WTC11 (cell line): ENCODE measurements around the gene BICDL2. TPM values are rescaled to one million over a fixed set of nuclear protein-coding genes. Genes with fewer than 3 reads are reported as not detected.

Experiments
- ATF2 ChIP-seq: sonication (generic); formaldehyde crosslinking; IDR thresholded peaks from 2 replicates; pipeline ENCODE4 v1.8.1; 2022; ENCODE audit warnings: low read depth, missing genetic modification reagents, borderline replicate concordance
- CBFB ChIP-seq: sonication (generic); formaldehyde crosslinking; IDR thresholded peaks from 2 replicates; pipeline ENCODE4 v1.8.1; 2022; ENCODE audit warnings: mild to moderate bottlenecking, low read depth, missing genetic modification reagents
- CREB1 ChIP-seq: sonication (generic); formaldehyde crosslinking; IDR thresholded peaks from 2 replicates; pipeline ENCODE4 v1.8.0; 2023; ENCODE audit warnings: mild to moderate bottlenecking, missing genetic modification reagents
- ERG ChIP-seq: fragments of 250-450 bp; sonication (Bioruptor Pico); IDR thresholded peaks from 2 replicates; pipeline ENCODE4 v1.8.0; 2021; ENCODE audit warnings: mild to moderate bottlenecking
- ESRRA ChIP-seq: sonication (generic); formaldehyde crosslinking; IDR thresholded peaks from 2 replicates; pipeline ENCODE4 v1.8.1; 2022; ENCODE audit warnings: mild to moderate bottlenecking, missing genetic modification reagents, borderline replicate concordance
- ETV6 ChIP-seq: sonication (generic); formaldehyde crosslinking; IDR thresholded peaks from 2 replicates; pipeline ENCODE4 v1.8.1; 2022; ENCODE audit warnings: mild to moderate bottlenecking, missing genetic modification reagents
- FOXK1 ChIP-seq: sonication (generic); formaldehyde crosslinking; IDR thresholded peaks from 2 replicates; pipeline ENCODE4 v1.8.0; 2022; ENCODE audit warnings: mild to moderate bottlenecking, moderate library complexity, missing genetic modification reagents
- GTF2I ChIP-seq: fragments of 250-450 bp; sonication (Bioruptor Pico); conservative IDR thresholded peaks from 2 replicates; pipeline ENCODE4 v1.4.0; 2021; ENCODE audit warnings: mild to moderate bottlenecking
- IRF1 ChIP-seq: sonication (generic); formaldehyde crosslinking; IDR thresholded peaks from 2 replicates; pipeline ENCODE4 v1.8.0; 2023; ENCODE audit warnings: missing genetic modification reagents
- JAZF1 ChIP-seq: fragments of 250-450 bp; sonication (Bioruptor Pico); IDR thresholded peaks from 2 replicates; pipeline ENCODE4 v1.9.0; 2021; ENCODE audit warnings: moderate library complexity, mild to moderate bottlenecking, inconsistent platforms
- NFYB ChIP-seq: sonication (generic); formaldehyde crosslinking; conservative IDR thresholded peaks from 2 replicates; pipeline ENCODE4 v1.8.0; 2022; ENCODE audit warnings: low read depth, missing genetic modification reagents
- NR3C1 ChIP-seq: sonication (generic); formaldehyde crosslinking; conservative IDR thresholded peaks from 2 replicates; pipeline ENCODE4 v1.8.1; 2023; ENCODE audit warnings: low read depth, mild to moderate bottlenecking, missing genetic modification reagents
- OVOL2 ChIP-seq: fragments of 250-450 bp; sonication (Bioruptor Pico); IDR thresholded peaks from 2 replicates; pipeline ENCODE4 v1.9.0; 2021; ENCODE audit warnings: mild to moderate bottlenecking, borderline replicate concordance
- PRRX2 ChIP-seq: fragments of 250-450 bp; sonication (Bioruptor Pico); IDR thresholded peaks from 2 replicates; pipeline ENCODE4 v1.8.0; 2021; ENCODE audit warnings: mild to moderate bottlenecking
- SMAD4 ChIP-seq: sonication (generic); formaldehyde crosslinking; IDR thresholded peaks from 2 replicates; pipeline ENCODE4 v1.8.0; 2022; ENCODE audit warnings: mild to moderate bottlenecking, missing genetic modification reagents
- SP1 ChIP-seq: sonication (generic); formaldehyde crosslinking; conservative IDR thresholded peaks from 2 replicates; pipeline ENCODE4 v1.8.1; 2022; ENCODE audit warnings: missing genetic modification reagents
- TEAD1 ChIP-seq: sonication (generic); formaldehyde crosslinking; IDR thresholded peaks from 2 replicates; pipeline ENCODE4 v1.8.0; 2022; ENCODE audit warnings: mild to moderate bottlenecking, missing genetic modification reagents
- TP53 ChIP-seq: sonication (generic); formaldehyde crosslinking; IDR thresholded peaks from 2 replicates; pipeline ENCODE4 v1.8.1; 2023; ENCODE audit warnings: mild to moderate bottlenecking, missing genetic modification reagents
- ZNF121 ChIP-seq: sonication (generic); formaldehyde crosslinking; IDR thresholded peaks from 2 replicates; pipeline ENCODE4 v1.8.0; 2023; ENCODE audit warnings: missing genetic modification reagents
- ZNF138 ChIP-seq: sonication (generic); formaldehyde crosslinking; conservative IDR thresholded peaks from 2 replicates; pipeline ENCODE4 v1.8.1; 2022; ENCODE audit warnings: mild to moderate bottlenecking, moderate library complexity, missing genetic modification reagents
- total RNA-seq: library from RNA; stranded (reverse); gene quantifications from 3 replicates; pipeline ENCODE4 v1.2.3, GENCODE V29; 2021
- TF ChIP-seq, protein P1 (sequence below): sonication (generic); formaldehyde crosslinking; IDR thresholded peaks from 2 replicates; pipeline ENCODE4 v1.8.1; 2023; ENCODE audit warnings: mild to moderate bottlenecking, missing genetic modification reagents
- TF ChIP-seq, protein P2 (sequence below): sonication (generic); formaldehyde crosslinking; IDR thresholded peaks from 2 replicates; pipeline ENCODE4 v1.8.0; 2023; ENCODE audit warnings: missing genetic modification reagents, mild to moderate bottlenecking, borderline replicate concordance
- TF ChIP-seq, protein P3 (sequence below): sonication (generic); formaldehyde crosslinking; IDR thresholded peaks from 2 replicates; pipeline ENCODE4 v1.8.1; 2023; ENCODE audit warnings: mild to moderate bottlenecking, moderate library complexity, missing genetic modification reagents
- TF ChIP-seq, protein P4 (sequence below): sonication (generic); formaldehyde crosslinking; IDR thresholded peaks from 2 replicates; pipeline ENCODE4 v1.8.0; 2022; ENCODE audit warnings: mild to moderate bottlenecking, missing genetic modification reagents
- TF ChIP-seq, protein P5 (sequence below): sonication (generic); formaldehyde crosslinking; IDR thresholded peaks from 2 replicates; pipeline ENCODE4 v1.8.1; 2023; ENCODE audit warnings: mild to moderate bottlenecking, missing genetic modification reagents, moderate library complexity

BICDL2 gene
- total RNA-seq, 1 experiment from 2014 or later = 28.2 TPM

DNA sequence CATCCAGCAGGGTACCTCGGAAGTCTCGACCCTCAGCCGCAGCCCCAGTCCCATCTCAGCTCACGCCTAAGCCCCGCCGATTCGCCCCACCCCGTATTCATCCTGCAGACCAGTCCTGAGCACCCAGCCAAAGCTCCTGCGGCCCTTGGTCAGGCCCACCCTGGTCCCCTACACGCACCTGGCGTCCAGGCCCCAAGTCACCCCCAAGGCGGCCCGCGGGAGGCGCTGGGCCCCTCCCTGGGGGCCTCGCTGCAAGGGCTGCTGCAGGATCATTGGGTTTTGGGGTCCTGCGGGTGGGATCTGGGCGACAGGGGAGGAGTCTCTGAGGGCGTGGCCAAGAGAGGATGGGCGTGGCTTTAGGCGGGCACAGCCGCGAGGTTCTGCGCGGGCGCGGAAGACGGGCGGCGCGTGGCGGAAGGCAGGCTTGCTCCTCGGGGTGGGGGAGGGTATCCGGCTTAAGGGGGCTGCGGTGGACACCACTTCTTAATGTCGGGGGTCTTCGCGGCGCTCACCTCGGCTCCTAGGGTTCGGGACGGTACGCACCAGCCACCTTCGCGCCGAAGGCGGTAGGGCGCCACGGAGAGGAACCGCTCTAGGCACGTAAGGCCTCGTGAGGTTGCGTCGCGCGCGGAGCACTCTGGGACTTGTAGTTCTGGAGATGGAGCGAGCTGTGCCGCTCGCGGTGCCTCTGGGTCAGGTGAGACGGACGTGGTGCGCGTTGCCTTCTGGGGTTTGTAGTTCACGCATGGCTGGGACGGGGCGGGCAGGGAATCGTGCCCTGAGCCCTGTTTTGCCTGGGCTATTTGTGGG lies 12.9 kb downstream of the BICDL2 start, which contains the start of the genes HCFC1R1 and THOC6 (continued):
- TF ChIP-seq ATF2 (no peak), ZNF121 (CRISPR knock-in tag) (no peak), OVOL2 (no peak), FOXK1 (CRISPR knock-in tag) (peak; percentile 39; the same call in 1 of the 2 replicates), ERG (CRISPR knock-in tag) (peak; percentile 80; the same call in 1 of the 2 replicates), ESRRA (no peak), JAZF1 (CRISPR knock-in tag) (no peak), SMAD4 (CRISPR knock-in tag) (no peak), ETV6 (CRISPR knock-in tag) (no peak), NR3C1 (CRISPR knock-in tag) (no peak), PRRX2 (peak; percentile 81), TEAD1 (CRISPR knock-in tag) (peak; percentile 44; the same call in 1 of the 2 replicates), NFYB (no peak), GTF2I (CRISPR knock-in tag) (no peak), TP53 (no peak), ZNF138 (CRISPR knock-in tag) (no peak), IRF1 (CRISPR knock-in tag) (0 out of 2 replicates have a peak, but pooled peaks have one; percentile 20), CBFB (CRISPR knock-in tag) (no peak), CREB1 (CRISPR knock-in tag) (no peak; the same call in 1 of the 2 replicates), SP1 (CRISPR knock-in tag) (peak; percentile 92)
- TF ChIP-seq, protein P1, sequence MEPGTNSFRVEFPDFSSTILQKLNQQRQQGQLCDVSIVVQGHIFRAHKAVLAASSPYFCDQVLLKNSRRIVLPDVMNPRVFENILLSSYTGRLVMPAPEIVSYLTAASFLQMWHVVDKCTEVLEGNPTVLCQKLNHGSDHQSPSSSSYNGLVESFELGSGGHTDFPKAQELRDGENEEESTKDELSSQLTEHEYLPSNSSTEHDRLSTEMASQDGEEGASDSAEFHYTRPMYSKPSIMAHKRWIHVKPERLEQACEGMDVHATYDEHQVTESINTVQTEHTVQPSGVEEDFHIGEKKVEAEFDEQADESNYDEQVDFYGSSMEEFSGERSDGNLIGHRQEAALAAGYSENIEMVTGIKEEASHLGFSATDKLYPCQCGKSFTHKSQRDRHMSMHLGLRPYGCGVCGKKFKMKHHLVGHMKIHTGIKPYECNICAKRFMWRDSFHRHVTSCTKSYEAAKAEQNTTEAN (CRISPR knock-in tag) = peak; percentile 36; the same call in 1 of the 2 replicates
- TF ChIP-seq, protein P2, sequence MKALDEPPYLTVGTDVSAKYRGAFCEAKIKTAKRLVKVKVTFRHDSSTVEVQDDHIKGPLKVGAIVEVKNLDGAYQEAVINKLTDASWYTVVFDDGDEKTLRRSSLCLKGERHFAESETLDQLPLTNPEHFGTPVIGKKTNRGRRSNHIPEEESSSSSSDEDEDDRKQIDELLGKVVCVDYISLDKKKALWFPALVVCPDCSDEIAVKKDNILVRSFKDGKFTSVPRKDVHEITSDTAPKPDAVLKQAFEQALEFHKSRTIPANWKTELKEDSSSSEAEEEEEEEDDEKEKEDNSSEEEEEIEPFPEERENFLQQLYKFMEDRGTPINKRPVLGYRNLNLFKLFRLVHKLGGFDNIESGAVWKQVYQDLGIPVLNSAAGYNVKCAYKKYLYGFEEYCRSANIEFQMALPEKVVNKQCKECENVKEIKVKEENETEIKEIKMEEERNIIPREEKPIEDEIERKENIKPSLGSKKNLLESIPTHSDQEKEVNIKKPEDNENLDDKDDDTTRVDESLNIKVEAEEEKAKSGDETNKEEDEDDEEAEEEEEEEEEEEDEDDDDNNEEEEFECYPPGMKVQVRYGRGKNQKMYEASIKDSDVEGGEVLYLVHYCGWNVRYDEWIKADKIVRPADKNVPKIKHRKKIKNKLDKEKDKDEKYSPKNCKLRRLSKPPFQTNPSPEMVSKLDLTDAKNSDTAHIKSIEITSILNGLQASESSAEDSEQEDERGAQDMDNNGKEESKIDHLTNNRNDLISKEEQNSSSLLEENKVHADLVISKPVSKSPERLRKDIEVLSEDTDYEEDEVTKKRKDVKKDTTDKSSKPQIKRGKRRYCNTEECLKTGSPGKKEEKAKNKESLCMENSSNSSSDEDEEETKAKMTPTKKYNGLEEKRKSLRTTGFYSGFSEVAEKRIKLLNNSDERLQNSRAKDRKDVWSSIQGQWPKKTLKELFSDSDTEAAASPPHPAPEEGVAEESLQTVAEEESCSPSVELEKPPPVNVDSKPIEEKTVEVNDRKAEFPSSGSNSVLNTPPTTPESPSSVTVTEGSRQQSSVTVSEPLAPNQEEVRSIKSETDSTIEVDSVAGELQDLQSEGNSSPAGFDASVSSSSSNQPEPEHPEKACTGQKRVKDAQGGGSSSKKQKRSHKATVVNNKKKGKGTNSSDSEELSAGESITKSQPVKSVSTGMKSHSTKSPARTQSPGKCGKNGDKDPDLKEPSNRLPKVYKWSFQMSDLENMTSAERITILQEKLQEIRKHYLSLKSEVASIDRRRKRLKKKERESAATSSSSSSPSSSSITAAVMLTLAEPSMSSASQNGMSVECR (CRISPR knock-in tag) = peak; percentile 93
- TF ChIP-seq, protein P3, sequence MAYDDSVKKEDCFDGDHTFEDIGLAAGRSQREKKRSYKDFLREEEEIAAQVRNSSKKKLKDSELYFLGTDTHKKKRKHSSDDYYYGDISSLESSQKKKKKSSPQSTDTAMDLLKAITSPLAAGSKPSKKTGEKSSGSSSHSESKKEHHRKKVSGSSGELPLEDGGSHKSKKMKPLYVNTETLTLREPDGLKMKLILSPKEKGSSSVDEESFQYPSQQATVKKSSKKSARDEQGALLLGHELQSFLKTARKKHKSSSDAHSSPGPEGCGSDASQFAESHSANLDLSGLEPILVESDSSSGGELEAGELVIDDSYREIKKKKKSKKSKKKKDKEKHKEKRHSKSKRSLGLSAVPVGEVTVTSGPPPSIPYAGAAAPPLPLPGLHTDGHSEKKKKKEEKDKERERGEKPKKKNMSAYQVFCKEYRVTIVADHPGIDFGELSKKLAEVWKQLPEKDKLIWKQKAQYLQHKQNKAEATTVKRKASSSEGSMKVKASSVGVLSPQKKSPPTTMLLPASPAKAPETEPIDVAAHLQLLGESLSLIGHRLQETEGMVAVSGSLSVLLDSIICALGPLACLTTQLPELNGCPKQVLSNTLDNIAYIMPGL = no peak
- TF ChIP-seq, protein P4, sequence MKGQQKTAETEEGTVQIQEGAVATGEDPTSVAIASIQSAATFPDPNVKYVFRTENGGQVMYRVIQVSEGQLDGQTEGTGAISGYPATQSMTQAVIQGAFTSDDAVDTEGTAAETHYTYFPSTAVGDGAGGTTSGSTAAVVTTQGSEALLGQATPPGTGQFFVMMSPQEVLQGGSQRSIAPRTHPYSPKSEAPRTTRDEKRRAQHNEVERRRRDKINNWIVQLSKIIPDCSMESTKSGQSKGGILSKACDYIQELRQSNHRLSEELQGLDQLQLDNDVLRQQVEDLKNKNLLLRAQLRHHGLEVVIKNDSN (CRISPR knock-in tag) = peak; percentile 98
- TF ChIP-seq, protein P5, sequence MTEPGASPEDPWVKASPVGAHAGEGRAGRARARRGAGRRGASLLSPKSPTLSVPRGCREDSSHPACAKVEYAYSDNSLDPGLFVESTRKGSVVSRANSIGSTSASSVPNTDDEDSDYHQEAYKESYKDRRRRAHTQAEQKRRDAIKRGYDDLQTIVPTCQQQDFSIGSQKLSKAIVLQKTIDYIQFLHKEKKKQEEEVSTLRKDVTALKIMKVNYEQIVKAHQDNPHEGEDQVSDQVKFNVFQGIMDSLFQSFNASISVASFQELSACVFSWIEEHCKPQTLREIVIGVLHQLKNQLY (CRISPR knock-in tag) = no peak
